Neural cell (in vitro differentiated cells): ENCODE results near the gene IGF1R. TPM values are rescaled to one million over a fixed set of nuclear protein-coding genes. Genes with fewer than 3 reads are reported as not detected.

ENCODE experiments used
- H2AFZ ChIP-seq: fragments of 200-600, 300-800 bp; sonication (generic), shearing (Covaris generic); 2 replicates; pipeline ENCODE4 v1.6.0; 2014; ENCODE audit warnings: low read depth, mild to moderate bottlenecking, antibody characterized with exemption, low read length, moderate library complexity
- H3F3A ChIP-seq: fragments of 200-600 bp; shearing (Covaris generic); 2 replicates; pipeline ENCODE4 v1.6.1; 2016; ENCODE audit warnings: mild to moderate bottlenecking, moderate library complexity, mixed read lengths, antibody characterized with exemption, low read length; ENCODE audit not compliant: insufficient read depth, poor library complexity, severe bottlenecking
- H3K27ac ChIP-seq: fragments of 200-600, 300-800 bp; sonication (generic), shearing (Covaris generic); 2 replicates; pipeline ENCODE4 v1.5.1; 2014; ENCODE audit warnings: mild to moderate bottlenecking, low read length, moderate library complexity
- H3K27me3 ChIP-seq: fragments of 300-800, 200-600 bp; sonication (generic), shearing (Covaris generic); 2 replicates; pipeline ENCODE4 v1.6.0; 2014; ENCODE audit warnings: mild to moderate bottlenecking, low read depth, low read length, moderate library complexity; ENCODE audit not compliant: insufficient read depth
- H3K36me3 ChIP-seq: fragments of 300-800, 200-600 bp; sonication (generic), shearing (Covaris generic); 2 replicates; pipeline ENCODE4 v1.5.1; 2014; ENCODE audit warnings: mild to moderate bottlenecking, antibody characterized with exemption, low read length, moderate library complexity; ENCODE audit not compliant: insufficient read depth
- H3K4me2 ChIP-seq: fragments of 300-800, 200-600 bp; sonication (generic), shearing (Covaris generic); 2 replicates; pipeline ENCODE4 v1.6.0; 2014; ENCODE audit warnings: mild to moderate bottlenecking, low read length
- H3K4me3 ChIP-seq: fragments of 300-800, 200-600 bp; sonication (generic), shearing (Covaris generic); 2 replicates; pipeline ENCODE4 v1.5.1; 2014; ENCODE audit warnings: mild to moderate bottlenecking, low read length, moderate library complexity
- H3K79me2 ChIP-seq: fragments of 200-600 bp; shearing (Covaris generic); replicated peaks from 2 replicates; pipeline ENCODE4 v1.6.0; 2014; ENCODE audit warnings: mild to moderate bottlenecking, low read length, moderate library complexity; ENCODE audit not compliant: insufficient read depth
- H3K9ac ChIP-seq: fragments of 300-800, 200-600 bp; sonication (generic), shearing (Covaris generic); 2 replicates; pipeline ENCODE4 v1.6.1; 2016; ENCODE audit warnings: mild to moderate bottlenecking, low read length, mixed read lengths
- H3K9me2 ChIP-seq: fragments of 200-600 bp; shearing (Covaris generic); 2 replicates; pipeline ENCODE4 v1.6.1; 2016; ENCODE audit warnings: mild to moderate bottlenecking, low read length, mixed read lengths; ENCODE audit not compliant: insufficient read depth
- H3K9me3 ChIP-seq: fragments of 200-600, 300-800 bp; sonication (generic), shearing (Covaris generic); 2 replicates; pipeline ENCODE4 v1.6.1; 2016; ENCODE audit warnings: mild to moderate bottlenecking, mixed run types, low read length, moderate library complexity, mixed read lengths
- H4K20me1 ChIP-seq: fragments of 200-600 bp; shearing (Covaris generic); 2 replicates; pipeline ENCODE4 v1.6.1; 2016; ENCODE audit warnings: mild to moderate bottlenecking, mixed run types; ENCODE audit not compliant: insufficient read depth
- CTCF ChIP-seq: fragments of 450-650 bp; IDR thresholded peaks from 2 replicates; pipeline ENCODE4 v1.5.1; 2014; ENCODE audit warnings: antibody characterized with exemption, mild to moderate bottlenecking, moderate library complexity; ENCODE audit not compliant: poor library complexity, severe bottlenecking
- EP300 ChIP-seq: fragments of 450-650 bp; conservative IDR thresholded peaks from 2 replicates; pipeline ENCODE4 v1.6.1; 2014; ENCODE audit warnings: antibody characterized with exemption, mild to moderate bottlenecking, moderate library complexity; ENCODE audit not compliant: poor library complexity, severe bottlenecking
- EZH2 ChIP-seq: fragments of 200-600, 300-800 bp; shearing (Covaris generic), sonication (generic); IDR thresholded peaks from 2 replicates; pipeline ENCODE4 v1.6.1; 2014; ENCODE audit warnings: antibody characterized with exemption, low read length, borderline replicate concordance, mild to moderate bottlenecking; ENCODE audit not compliant: insufficient read depth, poor library complexity, severe bottlenecking
- MXI1 ChIP-seq: fragments of 450-650 bp; conservative IDR thresholded peaks from 2 replicates; pipeline ENCODE4 v1.6.1; 2014; ENCODE audit warnings: antibody characterized with exemption, mild to moderate bottlenecking; ENCODE audit not compliant: poor library complexity, severe bottlenecking
- POLR2AphosphoS5 ChIP-seq: IDR thresholded peaks from 2 replicates; pipeline ENCODE4 v1.6.1; 2012
- RAD21 ChIP-seq: fragments of 450-650 bp; conservative IDR thresholded peaks from 2 replicates; pipeline ENCODE4 v1.6.1; 2014; ENCODE audit warnings: antibody characterized with exemption, mild to moderate bottlenecking, moderate library complexity
- REST ChIP-seq: IDR thresholded peaks from 2 replicates; pipeline ENCODE4 v1.6.1; 2012; ENCODE audit warnings: borderline replicate concordance
- SMC3 ChIP-seq: fragments of 450-650 bp; conservative IDR thresholded peaks from 2 replicates; pipeline ENCODE4 v1.6.1; 2014; ENCODE audit warnings: antibody characterized with exemption, mild to moderate bottlenecking, moderate library complexity; ENCODE audit not compliant: poor library complexity
- TAF1 ChIP-seq: IDR thresholded peaks from 2 replicates; pipeline ENCODE4 v1.6.1; 2012; ENCODE audit warnings: low read depth
- polyA plus RNA-seq: library from polyadenylated mRNA; depleted of rRNA; stranded (reverse); fragments of >200 nt; gene quantifications from 2 replicates; pipeline ENCODE4 v1.2.3, GENCODE V29; 2014

The IGF1R gene
- polyA plus RNA-seq, 1 donor from 2014 or later, result 10.9 TPM

GRCh38 chr15:98700519-98700918, 52.2 kb downstream of the IGF1R start:
- no peak for TF ChIP-seq MXI1
- no peak for TF ChIP-seq REST
- TF ChIP-seq EZH2, result no peak
- no peak for TF ChIP-seq RAD21
- no peak for TF ChIP-seq POLR2AphosphoS5
- TF ChIP-seq SMC3, result no peak
- no peak for TF ChIP-seq CTCF
- TF ChIP-seq TAF1, result no peak
- TF ChIP-seq EP300, result no peak
- no peak overlapping the region for H3K9ac ChIP-seq
- no peaks in the 10 kb centered on the region for H3K36me3 ChIP-seq
- H3K27ac ChIP-seq, result no peak overlapping the region
- H3F3A ChIP-seq, result no peaks in the 10 kb centered on the region
- no peaks in the 10 kb centered on the region for H3K27me3 ChIP-seq
- no peaks in the 10 kb centered on the region for H3K9me2 ChIP-seq
- peaks cover 72% of the 10 kb centered on the region for H3K79me2 ChIP-seq
- H3K9me3 ChIP-seq, result no peaks in the 10 kb centered on the region
- no peak overlapping the region for H3K4me2 ChIP-seq
- H2AFZ ChIP-seq, result no peak overlapping the region
- H3K4me3 ChIP-seq, result no peak overlapping the region
- H4K20me1 ChIP-seq, result no peaks in the 10 kb centered on the region

- H3K27ac ChIP-seq, result no peak overlapping the region
Measured at GRCh38 chr15:98703126-98703685, 54.9 kb downstream of the IGF1R start.

More at GRCh38 chr15:98703126-98703685, 54.9 kb downstream of the IGF1R start:
- no peaks in the 10 kb centered on the region for H3K9me2 ChIP-seq
- no peaks in the 10 kb centered on the region for H4K20me1 ChIP-seq
- no peaks in the 10 kb centered on the region for H3F3A ChIP-seq
- no peak for TF ChIP-seq RAD21
- no peak for TF ChIP-seq EP300
- TF ChIP-seq MXI1, result no peak
- no peak for TF ChIP-seq SMC3
- no peak for TF ChIP-seq REST
- no peak overlapping the region for H2AFZ ChIP-seq
- peaks cover 68% of the 10 kb centered on the region for H3K79me2 ChIP-seq
- no peaks in the 10 kb centered on the region for H3K9me3 ChIP-seq
- no peaks in the 10 kb centered on the region for H3K27me3 ChIP-seq
- peaks cover 8% of the 10 kb centered on the region for H3K36me3 ChIP-seq
- H3K4me2 ChIP-seq, result no peak overlapping the region
- H3K9ac ChIP-seq, result no peak overlapping the region
- no peak overlapping the region for H3K4me3 ChIP-seq
